WTC11 (cell line): ENCODE measurements around the gene HVCN1. TPM values are rescaled to one million over a fixed set of nuclear protein-coding genes. Genes with fewer than 3 reads are reported as not detected.

Source experiments
- ATAC-seq: fragments of 200-7000 bp; cut with Tn5 transposase; 2 replicates; pipeline ENCODE4 v1.10.0; 2021; ENCODE audit warnings: mild to moderate bottlenecking, moderate library complexity
- CTCF ChIA-PET: fragments of 300-600 bp; sonication (Branson Sonifier 250); formaldehyde crosslinking; loops from one replicate; lab custom pipeline; 2021; ENCODE audit warnings: antibody characterized with exemption; lab: Charles Lee
- POLR2A ChIA-PET: fragments of 350-600 bp; sonication (Branson Sonifier 250); formaldehyde crosslinking; loops from one replicate; lab custom pipeline; 2021; ENCODE audit warnings: antibody characterized with exemption; lab: Charles Lee
- DNase-seq: peaks from one replicate; pipeline ENCODE4 v3.0.0; 2021; ENCODE audit warnings: low spot score
- H3K27ac Mint-ChIP-seq: 2 replicates; pipeline ENCODE4 v1.8.0; 2021; ENCODE audit warnings: mixed read lengths
- H3K27me3 Mint-ChIP-seq: 2 replicates; pipeline ENCODE4 v1.8.0; 2021; ENCODE audit warnings: low read depth, mild to moderate bottlenecking, moderate library complexity, mixed read lengths
- H3K36me3 Mint-ChIP-seq: 2 replicates; pipeline ENCODE4 v1.8.0; 2021; ENCODE audit warnings: mixed read lengths
- H3K4me1 Mint-ChIP-seq: 2 replicates; pipeline ENCODE4 v1.8.0; 2022; ENCODE audit warnings: mixed read lengths
- H3K4me3 Mint-ChIP-seq: 2 replicates; pipeline ENCODE4 v1.8.0; 2021; ENCODE audit warnings: mild to moderate bottlenecking, moderate library complexity, mixed read lengths
- H3K9me3 Mint-ChIP-seq: 2 replicates; pipeline ENCODE4 v1.8.0; 2021; ENCODE audit warnings: mixed read lengths
- CREB1 ChIP-seq: sonication (generic); formaldehyde crosslinking; IDR thresholded peaks from 2 replicates; pipeline ENCODE4 v1.8.0; 2023; ENCODE audit warnings: mild to moderate bottlenecking, missing genetic modification reagents
- CREM ChIP-seq: sonication (generic); formaldehyde crosslinking; IDR thresholded peaks from 2 replicates; pipeline ENCODE4 v1.8.1; 2022; ENCODE audit warnings: mild to moderate bottlenecking, missing genetic modification reagents, moderate library complexity
- E2F4 ChIP-seq: sonication (generic); formaldehyde crosslinking; IDR thresholded peaks from 2 replicates; pipeline ENCODE4 v1.8.1; 2022; ENCODE audit warnings: low read depth, mild to moderate bottlenecking, moderate library complexity, missing genetic modification reagents, borderline replicate concordance
- ELF4 ChIP-seq: sonication (generic); formaldehyde crosslinking; IDR thresholded peaks from 2 replicates; pipeline ENCODE4 v1.8.1; 2022; ENCODE audit warnings: low read depth, mild to moderate bottlenecking, moderate library complexity, missing genetic modification reagents
- ERG ChIP-seq: fragments of 250-450 bp; sonication (Bioruptor Pico); IDR thresholded peaks from 2 replicates; pipeline ENCODE4 v1.8.0; 2021; ENCODE audit warnings: mild to moderate bottlenecking
- GTF2I ChIP-seq: fragments of 250-450 bp; sonication (Bioruptor Pico); conservative IDR thresholded peaks from 2 replicates; pipeline ENCODE4 v1.4.0; 2021; ENCODE audit warnings: mild to moderate bottlenecking
- JAZF1 ChIP-seq: fragments of 250-450 bp; sonication (Bioruptor Pico); IDR thresholded peaks from 2 replicates; pipeline ENCODE4 v1.9.0; 2021; ENCODE audit warnings: moderate library complexity, mild to moderate bottlenecking, inconsistent platforms
- NFATC4 ChIP-seq: fragments of 250-450 bp; sonication (Bioruptor Pico); IDR thresholded peaks from 2 replicates; pipeline ENCODE4 v1.9.0; 2021; ENCODE audit warnings: mild to moderate bottlenecking
- NFYB ChIP-seq: sonication (generic); formaldehyde crosslinking; conservative IDR thresholded peaks from 2 replicates; pipeline ENCODE4 v1.8.0; 2022; ENCODE audit warnings: low read depth, missing genetic modification reagents
- NR1H2 ChIP-seq: sonication (generic); formaldehyde crosslinking; IDR thresholded peaks from 2 replicates; pipeline ENCODE4 v1.9.0; 2021; ENCODE audit warnings: mild to moderate bottlenecking, moderate library complexity, missing genetic modification reagents
- RELA ChIP-seq: sonication (generic); formaldehyde crosslinking; IDR thresholded peaks from 2 replicates; pipeline ENCODE4 v1.8.1; 2022; ENCODE audit warnings: missing genetic modification reagents, mild to moderate bottlenecking, borderline replicate concordance
- SMAD3 ChIP-seq: sonication (generic); formaldehyde crosslinking; IDR thresholded peaks from 2 replicates; pipeline ENCODE4 v1.8.0; 2022; ENCODE audit warnings: missing genetic modification reagents, mild to moderate bottlenecking, borderline replicate concordance
- ZBTB43 ChIP-seq: sonication (generic); formaldehyde crosslinking; IDR thresholded peaks from 2 replicates; pipeline ENCODE4 v1.8.1; 2023; ENCODE audit warnings: mild to moderate bottlenecking, missing genetic modification reagents
- ZNF138 ChIP-seq: sonication (generic); formaldehyde crosslinking; conservative IDR thresholded peaks from 2 replicates; pipeline ENCODE4 v1.8.1; 2022; ENCODE audit warnings: mild to moderate bottlenecking, moderate library complexity, missing genetic modification reagents
- ZNF219 ChIP-seq: sonication (generic); formaldehyde crosslinking; IDR thresholded peaks from 2 replicates; pipeline ENCODE4 v1.8.0; 2023; ENCODE audit warnings: missing genetic modification reagents, mild to moderate bottlenecking, borderline replicate concordance
- total RNA-seq: library from RNA; stranded (reverse); gene quantifications from 3 replicates; pipeline ENCODE4 v1.2.3, GENCODE V29; 2021
- TF ChIP-seq, protein P1 (sequence below): fragments of 250-450 bp; sonication (Bioruptor Pico); IDR thresholded peaks from 2 replicates; pipeline ENCODE4 v2.1.2; 2022; ENCODE audit warnings: mild to moderate bottlenecking, moderate library complexity
- TF ChIP-seq, protein P2 (sequence below): fragments of 250-450 bp; sonication (Bioruptor Pico); IDR thresholded peaks from 2 replicates; pipeline ENCODE4 v1.9.0; 2021; ENCODE audit warnings: mild to moderate bottlenecking
- TF ChIP-seq, protein P3 (sequence below): fragments of 250-450 bp; sonication (Bioruptor Pico); IDR thresholded peaks from 2 replicates; pipeline ENCODE4 v1.9.0; 2021; ENCODE audit warnings: mild to moderate bottlenecking
- TF ChIP-seq, protein P4 (sequence below): sonication (generic); formaldehyde crosslinking; IDR thresholded peaks from 2 replicates; pipeline ENCODE4 v1.8.1; 2023; ENCODE audit warnings: mild to moderate bottlenecking, missing genetic modification reagents, borderline replicate concordance
- TF ChIP-seq, protein P5 (sequence below): sonication (generic); formaldehyde crosslinking; IDR thresholded peaks from 2 replicates; pipeline ENCODE4 v1.8.1; 2023; ENCODE audit warnings: mild to moderate bottlenecking, moderate library complexity, missing genetic modification reagents

Gene HVCN1
- total RNA-seq, 1 experiment from 2014 or later, result 5.7 TPM

DNA sequence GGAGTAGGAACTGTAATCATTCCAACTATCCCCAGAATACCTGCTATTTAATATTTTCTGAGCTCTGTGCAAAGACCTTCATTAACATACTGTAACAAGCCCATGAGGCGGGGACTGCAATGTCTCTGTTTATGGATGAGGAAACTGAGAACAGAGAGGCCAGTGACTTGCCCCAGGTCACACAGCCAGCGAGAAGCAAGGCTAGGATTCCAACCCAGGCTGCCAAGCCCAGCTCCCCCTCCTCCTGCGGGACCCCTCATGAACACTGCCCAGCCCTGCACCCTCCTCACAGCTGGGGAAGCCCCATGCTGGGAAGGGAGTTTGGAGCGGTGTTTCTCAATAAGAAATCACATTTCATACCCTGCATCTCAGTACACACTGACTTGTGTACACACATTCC, 10.9 kb downstream of the HVCN1 start:
- Mint-ChIP-seq H3K4me1 (peaks cover 3% of the 10 kb centered on the region), H3K36me3 (peaks cover 3% of the 10 kb centered on the region), H3K4me3 (no peak overlapping the region), H3K9me3 (peaks cover 5% of the 10 kb centered on the region), H3K27me3 (no peaks in the 10 kb centered on the region), H3K27ac (no peak overlapping the region)
- ChIA-PET CTCF (no interaction called here), POLR2A (no interaction called here)
- TF ChIP-seq NFYB (CRISPR knock-in tag) (no peak), CREB1 (CRISPR knock-in tag) (no peak), CREM (no peak), GTF2I (CRISPR knock-in tag) (no peak), RELA (CRISPR knock-in tag) (no peak), ERG (no peak), ZNF138 (no peak), NFATC4 (CRISPR knock-in tag) (no peak), JAZF1 (CRISPR knock-in tag) (no peak), ZNF219 (no peak), NR1H2 (CRISPR knock-in tag) (no peak), ELF4 (CRISPR knock-in tag) (no peak), SMAD3 (no peak), E2F4 (CRISPR knock-in tag) (no peak), ZBTB43 (no peak)
- TF ChIP-seq, protein P1, sequence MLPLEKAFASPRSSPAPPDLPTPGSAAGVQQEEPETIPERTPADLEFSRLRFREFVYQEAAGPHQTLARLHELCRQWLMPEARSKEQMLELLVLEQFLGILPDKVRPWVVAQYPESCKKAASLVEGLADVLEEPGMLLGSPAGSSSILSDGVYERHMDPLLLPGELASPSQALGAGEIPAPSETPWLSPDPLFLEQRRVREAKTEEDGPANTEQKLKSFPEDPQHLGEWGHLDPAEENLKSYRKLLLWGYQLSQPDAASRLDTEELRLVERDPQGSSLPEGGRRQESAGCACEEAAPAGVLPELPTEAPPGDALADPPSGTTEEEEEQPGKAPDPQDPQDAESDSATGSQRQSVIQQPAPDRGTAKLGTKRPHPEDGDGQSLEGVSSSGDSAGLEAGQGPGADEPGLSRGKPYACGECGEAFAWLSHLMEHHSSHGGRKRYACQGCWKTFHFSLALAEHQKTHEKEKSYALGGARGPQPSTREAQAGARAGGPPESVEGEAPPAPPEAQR (CRISPR knock-in tag), result no peak
- TF ChIP-seq, protein P2, sequence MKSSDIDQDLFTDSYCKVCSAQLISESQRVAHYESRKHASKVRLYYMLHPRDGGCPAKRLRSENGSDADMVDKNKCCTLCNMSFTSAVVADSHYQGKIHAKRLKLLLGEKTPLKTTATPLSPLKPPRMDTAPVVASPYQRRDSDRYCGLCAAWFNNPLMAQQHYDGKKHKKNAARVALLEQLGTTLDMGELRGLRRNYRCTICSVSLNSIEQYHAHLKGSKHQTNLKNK (CRISPR knock-in tag), result no peak
- TF ChIP-seq, protein P3, sequence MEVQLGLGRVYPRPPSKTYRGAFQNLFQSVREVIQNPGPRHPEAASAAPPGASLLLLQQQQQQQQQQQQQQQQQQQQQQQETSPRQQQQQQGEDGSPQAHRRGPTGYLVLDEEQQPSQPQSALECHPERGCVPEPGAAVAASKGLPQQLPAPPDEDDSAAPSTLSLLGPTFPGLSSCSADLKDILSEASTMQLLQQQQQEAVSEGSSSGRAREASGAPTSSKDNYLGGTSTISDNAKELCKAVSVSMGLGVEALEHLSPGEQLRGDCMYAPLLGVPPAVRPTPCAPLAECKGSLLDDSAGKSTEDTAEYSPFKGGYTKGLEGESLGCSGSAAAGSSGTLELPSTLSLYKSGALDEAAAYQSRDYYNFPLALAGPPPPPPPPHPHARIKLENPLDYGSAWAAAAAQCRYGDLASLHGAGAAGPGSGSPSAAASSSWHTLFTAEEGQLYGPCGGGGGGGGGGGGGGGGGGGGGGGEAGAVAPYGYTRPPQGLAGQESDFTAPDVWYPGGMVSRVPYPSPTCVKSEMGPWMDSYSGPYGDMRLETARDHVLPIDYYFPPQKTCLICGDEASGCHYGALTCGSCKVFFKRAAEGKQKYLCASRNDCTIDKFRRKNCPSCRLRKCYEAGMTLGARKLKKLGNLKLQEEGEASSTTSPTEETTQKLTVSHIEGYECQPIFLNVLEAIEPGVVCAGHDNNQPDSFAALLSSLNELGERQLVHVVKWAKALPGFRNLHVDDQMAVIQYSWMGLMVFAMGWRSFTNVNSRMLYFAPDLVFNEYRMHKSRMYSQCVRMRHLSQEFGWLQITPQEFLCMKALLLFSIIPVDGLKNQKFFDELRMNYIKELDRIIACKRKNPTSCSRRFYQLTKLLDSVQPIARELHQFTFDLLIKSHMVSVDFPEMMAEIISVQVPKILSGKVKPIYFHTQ (CRISPR knock-in tag), result no peak
- TF ChIP-seq, protein P4, sequence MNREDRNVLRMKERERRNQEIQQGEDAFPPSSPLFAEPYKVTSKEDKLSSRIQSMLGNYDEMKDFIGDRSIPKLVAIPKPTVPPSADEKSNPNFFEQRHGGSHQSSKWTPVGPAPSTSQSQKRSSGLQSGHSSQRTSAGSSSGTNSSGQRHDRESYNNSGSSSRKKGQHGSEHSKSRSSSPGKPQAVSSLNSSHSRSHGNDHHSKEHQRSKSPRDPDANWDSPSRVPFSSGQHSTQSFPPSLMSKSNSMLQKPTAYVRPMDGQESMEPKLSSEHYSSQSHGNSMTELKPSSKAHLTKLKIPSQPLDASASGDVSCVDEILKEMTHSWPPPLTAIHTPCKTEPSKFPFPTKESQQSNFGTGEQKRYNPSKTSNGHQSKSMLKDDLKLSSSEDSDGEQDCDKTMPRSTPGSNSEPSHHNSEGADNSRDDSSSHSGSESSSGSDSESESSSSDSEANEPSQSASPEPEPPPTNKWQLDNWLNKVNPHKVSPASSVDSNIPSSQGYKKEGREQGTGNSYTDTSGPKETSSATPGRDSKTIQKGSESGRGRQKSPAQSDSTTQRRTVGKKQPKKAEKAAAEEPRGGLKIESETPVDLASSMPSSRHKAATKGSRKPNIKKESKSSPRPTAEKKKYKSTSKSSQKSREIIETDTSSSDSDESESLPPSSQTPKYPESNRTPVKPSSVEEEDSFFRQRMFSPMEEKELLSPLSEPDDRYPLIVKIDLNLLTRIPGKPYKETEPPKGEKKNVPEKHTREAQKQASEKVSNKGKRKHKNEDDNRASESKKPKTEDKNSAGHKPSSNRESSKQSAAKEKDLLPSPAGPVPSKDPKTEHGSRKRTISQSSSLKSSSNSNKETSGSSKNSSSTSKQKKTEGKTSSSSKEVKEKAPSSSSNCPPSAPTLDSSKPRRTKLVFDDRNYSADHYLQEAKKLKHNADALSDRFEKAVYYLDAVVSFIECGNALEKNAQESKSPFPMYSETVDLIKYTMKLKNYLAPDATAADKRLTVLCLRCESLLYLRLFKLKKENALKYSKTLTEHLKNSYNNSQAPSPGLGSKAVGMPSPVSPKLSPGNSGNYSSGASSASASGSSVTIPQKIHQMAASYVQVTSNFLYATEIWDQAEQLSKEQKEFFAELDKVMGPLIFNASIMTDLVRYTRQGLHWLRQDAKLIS (CRISPR knock-in tag), result no peak
- TF ChIP-seq, protein P5, sequence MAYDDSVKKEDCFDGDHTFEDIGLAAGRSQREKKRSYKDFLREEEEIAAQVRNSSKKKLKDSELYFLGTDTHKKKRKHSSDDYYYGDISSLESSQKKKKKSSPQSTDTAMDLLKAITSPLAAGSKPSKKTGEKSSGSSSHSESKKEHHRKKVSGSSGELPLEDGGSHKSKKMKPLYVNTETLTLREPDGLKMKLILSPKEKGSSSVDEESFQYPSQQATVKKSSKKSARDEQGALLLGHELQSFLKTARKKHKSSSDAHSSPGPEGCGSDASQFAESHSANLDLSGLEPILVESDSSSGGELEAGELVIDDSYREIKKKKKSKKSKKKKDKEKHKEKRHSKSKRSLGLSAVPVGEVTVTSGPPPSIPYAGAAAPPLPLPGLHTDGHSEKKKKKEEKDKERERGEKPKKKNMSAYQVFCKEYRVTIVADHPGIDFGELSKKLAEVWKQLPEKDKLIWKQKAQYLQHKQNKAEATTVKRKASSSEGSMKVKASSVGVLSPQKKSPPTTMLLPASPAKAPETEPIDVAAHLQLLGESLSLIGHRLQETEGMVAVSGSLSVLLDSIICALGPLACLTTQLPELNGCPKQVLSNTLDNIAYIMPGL (CRISPR knock-in tag), result no peak
- no peak for ATAC-seq
- DNase-seq, result no peak
